ENCODE data around the gene NPY5R.

DNA sequence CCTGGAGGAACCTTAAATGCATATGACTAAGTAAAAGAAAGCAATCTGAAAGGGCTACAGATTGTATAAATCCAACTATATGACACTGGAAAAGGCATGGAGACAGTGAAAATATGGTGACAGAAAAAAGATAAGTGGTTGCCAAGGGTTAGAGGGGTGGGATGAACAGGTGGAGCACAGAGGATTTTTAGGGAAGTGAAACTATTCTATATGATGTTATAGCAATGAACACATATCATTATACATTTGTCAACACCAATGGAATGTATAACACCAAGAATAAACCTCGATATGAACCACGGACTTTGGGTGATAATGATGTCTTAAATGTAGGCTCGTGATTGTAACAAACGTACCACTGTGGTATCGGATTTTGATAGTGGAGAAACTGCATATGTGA, 40.7 kb downstream of the NPY5R start:
- TF ChIP-seq, protein P1, sequence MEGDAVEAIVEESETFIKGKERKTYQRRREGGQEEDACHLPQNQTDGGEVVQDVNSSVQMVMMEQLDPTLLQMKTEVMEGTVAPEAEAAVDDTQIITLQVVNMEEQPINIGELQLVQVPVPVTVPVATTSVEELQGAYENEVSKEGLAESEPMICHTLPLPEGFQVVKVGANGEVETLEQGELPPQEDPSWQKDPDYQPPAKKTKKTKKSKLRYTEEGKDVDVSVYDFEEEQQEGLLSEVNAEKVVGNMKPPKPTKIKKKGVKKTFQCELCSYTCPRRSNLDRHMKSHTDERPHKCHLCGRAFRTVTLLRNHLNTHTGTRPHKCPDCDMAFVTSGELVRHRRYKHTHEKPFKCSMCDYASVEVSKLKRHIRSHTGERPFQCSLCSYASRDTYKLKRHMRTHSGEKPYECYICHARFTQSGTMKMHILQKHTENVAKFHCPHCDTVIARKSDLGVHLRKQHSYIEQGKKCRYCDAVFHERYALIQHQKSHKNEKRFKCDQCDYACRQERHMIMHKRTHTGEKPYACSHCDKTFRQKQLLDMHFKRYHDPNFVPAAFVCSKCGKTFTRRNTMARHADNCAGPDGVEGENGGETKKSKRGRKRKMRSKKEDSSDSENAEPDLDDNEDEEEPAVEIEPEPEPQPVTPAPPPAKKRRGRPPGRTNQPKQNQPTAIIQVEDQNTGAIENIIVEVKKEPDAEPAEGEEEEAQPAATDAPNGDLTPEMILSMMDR (conservative IDR thresholded peaks at IDR 0.05; ENCODE audit: low read depth, low read length): no peak
- TF ChIP-seq EZH2 (IDR thresholded peaks at IDR 0.05; ENCODE audit: borderline replicate concordance, low read depth, low read length, poor library complexity, severe bottlenecking): no peak

Data from A673 (cell line).